GM18873 (cell line): ENCODE measurements around the gene PDLIM5.
"Not testable (repeated sequence)": the region's sequence is repeated elsewhere in the genome, so short reads cannot be mapped to it uniquely, and the experiment has no call there.

Experiments used
- ATAC-seq: cut with Tn5 transposase; IDR thresholded peaks from one replicate; pipeline ENCODE4 v1.9.1; 2021; ENCODE audit warnings: mild to moderate bottlenecking, moderate library complexity, moderate number of reproducible peaks; ENCODE audit not compliant: unreplicated experiment, low FRiP score

The PDLIM5 gene

GRCh38 chr4:94458682-94459081, 6.9 kb downstream of the PDLIM5 start:
- ATAC-seq: no peak

- ATAC-seq: no peak
These were observed 7.9 kb downstream of the PDLIM5 start for GRCh38 chr4:94459462-94460161.

- ATAC-seq: no peak
These were observed 9.8 kb downstream of the PDLIM5 start for GRCh38 chr4:94461506-94461905.

GRCh38 chr4:94462572-94462971, 10.8 kb downstream of the PDLIM5 start:
- no peak for ATAC-seq

- no peak for ATAC-seq
These were observed 12.0 kb downstream of the PDLIM5 start for GRCh38 chr4:94463771-94464170.

- no peak for ATAC-seq
These were observed 14.6 kb downstream of the PDLIM5 start for GRCh38 chr4:94466371-94466770.

GRCh38 chr4:94466923-94467322, 15.2 kb downstream of the PDLIM5 start:
- ATAC-seq: no peak

- no peak for ATAC-seq
These were observed 16.5 kb downstream of the PDLIM5 start for GRCh38 chr4:94468093-94468769.

GRCh38 chr4:94469221-94469784, 17.6 kb downstream of the PDLIM5 start:
- no peak for ATAC-seq

GRCh38 chr4:94470132-94470531, 18.4 kb downstream of the PDLIM5 start:
- no peak for ATAC-seq

- not testable (repeated sequence) for ATAC-seq
These were observed 19.0 kb downstream of the PDLIM5 start for GRCh38 chr4:94470782-94471181.

GRCh38 chr4:94472056-94472826, 20.5 kb downstream of the PDLIM5 start:
- no peak for ATAC-seq

- no peak for ATAC-seq
These were observed 23.3 kb downstream of the PDLIM5 start for GRCh38 chr4:94475050-94475449.

GRCh38 chr4:94475794-94476193, 24.1 kb downstream of the PDLIM5 start:
- no peak for ATAC-seq

- no peak for ATAC-seq
These were observed 25.5 kb downstream of the PDLIM5 start for GRCh38 chr4:94477227-94477626.

- ATAC-seq: not testable (repeated sequence)
These were observed 27.1 kb downstream of the PDLIM5 start for GRCh38 chr4:94478805-94479204.

GRCh38 chr4:94479358-94480141, 27.8 kb downstream of the PDLIM5 start:
- no peak for ATAC-seq

- no peak for ATAC-seq
These were observed 28.7 kb downstream of the PDLIM5 start for GRCh38 chr4:94480362-94480951.

- no peak for ATAC-seq
These were observed 32.2 kb downstream of the PDLIM5 start for GRCh38 chr4:94483895-94484294.

- no peak for ATAC-seq
These were observed 33.1 kb downstream of the PDLIM5 start for GRCh38 chr4:94484818-94485217.
